Smooth muscle cell (in vitro differentiated cells): ENCODE results near the gene GDF2. TPM values are rescaled to one million over a fixed set of nuclear protein-coding genes. Genes with fewer than 3 reads are reported as not detected.

Experiments used
- DNase-seq: peaks from one replicate; lab custom pipeline; 2025; ENCODE audit not compliant: unreplicated experiment; lab: John Stamatoyannopoulos, UW
- H2AFZ ChIP-seq: fragments of 200-600 bp; sonication (generic); 2 replicates; pipeline ENCODE4 v1.6.0; 2016; ENCODE audit warnings: antibody characterized with exemption, low read depth, mild to moderate bottlenecking
- H3F3A ChIP-seq: fragments of 200-600 bp; sonication (generic); 2 replicates; pipeline ENCODE4 v1.6.0; 2017; ENCODE audit warnings: antibody characterized with exemption, low read depth
- H3K27ac ChIP-seq: fragments of 200-600 bp; sonication (generic); 2 replicates; pipeline ENCODE4 v1.5.1; 2016; ENCODE audit warnings: low read depth, mild to moderate bottlenecking
- H3K27me3 ChIP-seq: fragments of 200-600 bp; sonication (generic); 2 replicates; pipeline ENCODE4 v1.6.1; 2016; ENCODE audit warnings: low read depth, mild to moderate bottlenecking
- H3K36me3 ChIP-seq: fragments of 200-600 bp; sonication (generic); 2 replicates; pipeline ENCODE4 v1.5.1; 2016; ENCODE audit warnings: low read depth
- H3K4me1 ChIP-seq: fragments of 200-600 bp; sonication (generic); 2 replicates; pipeline ENCODE4 v1.5.1; 2016; ENCODE audit warnings: low read depth
- H3K4me2 ChIP-seq: fragments of 200-600 bp; sonication (generic); 2 replicates; pipeline ENCODE4 v1.6.0; 2016; ENCODE audit warnings: mild to moderate bottlenecking
- H3K4me3 ChIP-seq: fragments of 200-600 bp; sonication (generic); 2 replicates; pipeline ENCODE4 v1.5.1; 2016; ENCODE audit warnings: mild to moderate bottlenecking
- H3K79me2 ChIP-seq: fragments of 200-600 bp; sonication (generic); 2 replicates; pipeline ENCODE4 v1.6.0; 2016; ENCODE audit warnings: low read depth, mild to moderate bottlenecking
- H3K9ac ChIP-seq: fragments of 200-600 bp; sonication (generic); 2 replicates; pipeline ENCODE4 v1.6.0; 2016; ENCODE audit warnings: low read depth
- H3K9me3 ChIP-seq: fragments of 200-600 bp; sonication (generic); replicated peaks from 2 replicates; pipeline ENCODE4 v1.5.1; 2016; ENCODE audit warnings: low read depth
- H4K20me1 ChIP-seq: fragments of 200-600 bp; sonication (generic); 2 replicates; pipeline ENCODE4 v1.6.0; 2016; ENCODE audit warnings: low read depth
- WGBS: methylation state at CpG from one replicate; pipeline ENCODE4 v1.1.7; 2016; ENCODE audit warnings: low lambda C conversion rate; 5-methylcytosine and 5-hydroxymethylcytosine counted together
- polyA plus RNA-seq: library from polyadenylated mRNA; unstranded; fragments of >200 nt; fragmentation: Nextera tagmentation; extraction: Ambion mirVana; gene quantifications from 2 replicates; pipeline ENCODE4 v1.2.1, GENCODE V29; 2016
- total RNA-seq: library from RNA; depleted of rRNA; stranded (reverse); fragments of >200 nt; gene quantifications from 2 replicates; pipeline ENCODE4 v1.2.3, GENCODE V29; 2014
- TF ChIP-seq, protein P1 (sequence below): fragments of 200-600 bp; sonication (generic); IDR thresholded peaks from 2 replicates; pipeline ENCODE4 v1.5.1; 2017; ENCODE audit warnings: borderline replicate concordance, mild to moderate bottlenecking, antibody characterized with exemption; ENCODE audit not compliant: insufficient read depth, poor library complexity, severe bottlenecking

Gene GDF2
- total and polyA plus RNA-seq, 2 experiments from 2014 or later, result not detected

- H3K4me2 ChIP-seq, result no peak overlapping the region
- H3K36me3 ChIP-seq, result no peaks in the 10 kb centered on the region
- TF ChIP-seq, protein P1, sequence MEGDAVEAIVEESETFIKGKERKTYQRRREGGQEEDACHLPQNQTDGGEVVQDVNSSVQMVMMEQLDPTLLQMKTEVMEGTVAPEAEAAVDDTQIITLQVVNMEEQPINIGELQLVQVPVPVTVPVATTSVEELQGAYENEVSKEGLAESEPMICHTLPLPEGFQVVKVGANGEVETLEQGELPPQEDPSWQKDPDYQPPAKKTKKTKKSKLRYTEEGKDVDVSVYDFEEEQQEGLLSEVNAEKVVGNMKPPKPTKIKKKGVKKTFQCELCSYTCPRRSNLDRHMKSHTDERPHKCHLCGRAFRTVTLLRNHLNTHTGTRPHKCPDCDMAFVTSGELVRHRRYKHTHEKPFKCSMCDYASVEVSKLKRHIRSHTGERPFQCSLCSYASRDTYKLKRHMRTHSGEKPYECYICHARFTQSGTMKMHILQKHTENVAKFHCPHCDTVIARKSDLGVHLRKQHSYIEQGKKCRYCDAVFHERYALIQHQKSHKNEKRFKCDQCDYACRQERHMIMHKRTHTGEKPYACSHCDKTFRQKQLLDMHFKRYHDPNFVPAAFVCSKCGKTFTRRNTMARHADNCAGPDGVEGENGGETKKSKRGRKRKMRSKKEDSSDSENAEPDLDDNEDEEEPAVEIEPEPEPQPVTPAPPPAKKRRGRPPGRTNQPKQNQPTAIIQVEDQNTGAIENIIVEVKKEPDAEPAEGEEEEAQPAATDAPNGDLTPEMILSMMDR, result no peak
- H4K20me1 ChIP-seq, result no peaks in the 10 kb centered on the region
- no peak overlapping the region for H2AFZ ChIP-seq
- 76% methylated on average over 2 of the region's 2 CpGs for WGBS
- H3K79me2 ChIP-seq, result no peaks in the 10 kb centered on the region
- H3K27me3 ChIP-seq, result peaks cover 42% of the 10 kb centered on the region
- H3F3A ChIP-seq, result no peaks in the 10 kb centered on the region
- no peak overlapping the region for H3K4me3 ChIP-seq
- no peak for DNase-seq
- no peaks in the 10 kb centered on the region for H3K9me3 ChIP-seq
- no peak overlapping the region for H3K27ac ChIP-seq
- peaks cover 2% of the 10 kb centered on the region for H3K4me1 ChIP-seq
- H3K9ac ChIP-seq, result no peak overlapping the region
Observed at GRCh38 chr10:47305566-47305965, 16.7 kb upstream of the GDF2 start.

DNA sequence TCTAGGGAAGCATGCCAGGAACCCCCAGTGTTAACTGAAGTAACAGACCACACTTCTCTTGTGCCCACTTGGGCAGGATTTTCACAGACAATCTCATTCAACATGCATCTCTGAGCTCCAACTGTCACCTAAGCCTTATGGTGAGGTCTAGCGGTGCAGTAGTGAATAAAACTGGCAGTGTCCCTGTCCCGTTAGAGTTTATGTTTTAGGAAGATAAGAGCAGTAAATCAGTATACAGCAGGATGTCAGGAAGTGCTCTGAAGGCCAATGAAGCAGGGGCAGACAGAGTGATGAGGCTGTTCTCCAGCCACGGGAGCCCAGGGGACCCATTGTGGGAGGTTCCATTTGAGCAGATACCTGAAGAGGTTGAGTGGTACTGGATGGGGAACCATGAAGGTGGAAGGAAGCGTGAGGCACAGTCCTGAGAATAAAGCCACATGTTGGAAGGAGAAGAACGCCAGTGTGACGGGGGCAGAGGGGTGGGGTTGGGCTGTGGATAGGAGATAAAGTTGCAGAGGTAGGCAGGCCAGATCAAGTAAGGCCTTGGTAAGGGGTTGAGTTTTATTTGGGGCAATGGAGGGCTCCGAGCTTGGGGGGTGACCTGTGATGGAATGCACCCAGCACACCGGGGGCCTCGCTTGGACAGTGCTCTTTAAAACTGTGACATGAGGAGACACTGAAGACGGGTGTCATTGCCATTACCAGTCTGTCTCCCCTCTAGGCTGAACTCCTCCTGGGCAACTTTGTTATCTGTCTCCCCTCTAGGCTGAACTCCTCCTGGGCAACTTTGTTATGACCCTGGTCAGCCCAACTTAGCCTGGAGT, 15.7 kb upstream of the GDF2 start:
- H3K79me2 ChIP-seq, result no peaks in the 10 kb centered on the region
- TF ChIP-seq, protein P1, result no peak
- 79% methylated on average over 10 of the region's 10 CpGs for WGBS
- no peak overlapping the region for H3K4me2 ChIP-seq
- H3K27ac ChIP-seq, result no peak overlapping the region
- H4K20me1 ChIP-seq, result no peaks in the 10 kb centered on the region
- no peak overlapping the region for H3K4me3 ChIP-seq
- H3K4me1 ChIP-seq, result no peaks in the 10 kb centered on the region
- H2AFZ ChIP-seq, result no peak overlapping the region
- H3K9ac ChIP-seq, result no peak overlapping the region
- no peak for DNase-seq
- H3K36me3 ChIP-seq, result no peaks in the 10 kb centered on the region
- no peaks in the 10 kb centered on the region for H3K9me3 ChIP-seq
- no peaks in the 10 kb centered on the region for H3F3A ChIP-seq
- H3K27me3 ChIP-seq, result peaks cover 32% of the 10 kb centered on the region

DNA sequence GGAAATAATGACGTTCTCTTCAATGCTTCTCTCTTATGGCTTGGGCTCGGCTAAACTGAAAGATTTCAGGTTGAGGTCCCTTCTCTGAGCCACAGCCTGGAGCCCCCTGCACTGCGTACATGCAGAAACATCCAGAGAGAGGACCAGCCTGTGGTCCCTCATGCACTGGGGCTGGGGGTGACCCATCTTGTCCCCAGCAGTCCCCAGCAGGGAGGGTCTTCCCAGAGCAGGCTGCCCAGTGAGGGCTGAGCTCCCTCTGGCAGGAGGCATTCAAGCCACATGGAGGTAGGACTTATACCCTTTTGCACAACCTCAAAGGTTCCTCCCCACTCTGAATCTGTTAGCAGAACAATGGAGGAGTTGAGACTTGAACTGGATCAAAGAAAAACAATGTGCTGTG, 14.9 kb upstream of the GDF2 start:
- H3K36me3 ChIP-seq, result no peaks in the 10 kb centered on the region
- H3K4me3 ChIP-seq, result no peak overlapping the region
- WGBS, result 88% methylated on average over 3 of the region's 3 CpGs
- no peak for DNase-seq
- H3K27me3 ChIP-seq, result peaks cover 24% of the 10 kb centered on the region
- no peak overlapping the region for H3K4me2 ChIP-seq
- H3K4me1 ChIP-seq, result no peaks in the 10 kb centered on the region
- H3F3A ChIP-seq, result no peaks in the 10 kb centered on the region
- H3K27ac ChIP-seq, result no peak overlapping the region
- H3K9me3 ChIP-seq, result no peaks in the 10 kb centered on the region
- H3K79me2 ChIP-seq, result no peaks in the 10 kb centered on the region
- H3K9ac ChIP-seq, result no peak overlapping the region
- TF ChIP-seq, protein P1, result no peak
- no peak overlapping the region for H2AFZ ChIP-seq
- H4K20me1 ChIP-seq, result no peaks in the 10 kb centered on the region

- Histone ChIP-seq H3K4me2 (no peak overlapping the region), H3K9ac (no peak overlapping the region), H3K27me3 (peaks cover 10% of the 10 kb centered on the region), H4K20me1 (no peaks in the 10 kb centered on the region), H3K36me3 (no peaks in the 10 kb centered on the region), H3F3A (no peaks in the 10 kb centered on the region), H3K4me1 (no peaks in the 10 kb centered on the region), H3K79me2 (no peaks in the 10 kb centered on the region), H3K9me3 (no peaks in the 10 kb centered on the region), H3K4me3 (no peak overlapping the region), H3K27ac (no peak overlapping the region), H2AFZ (no peak overlapping the region)
- TF ChIP-seq, protein P1, result no peak
- WGBS, result 90% methylated on average over 9 of the region's 9 CpGs
- DNase-seq, result no peak
Observed at GRCh38 chr10:47308775-47309174, 13.5 kb upstream of the GDF2 start.
